Activated CD8-positive, alpha-beta memory T cell treated with anti-CD3 and anti-CD28 coated beads, Interleukin-2, amount 50 U/mL, for 1 hour (primary cell): ENCODE measurements around the gene HNRNPAB.
"Not testable (repeated sequence)": the region's sequence is repeated elsewhere in the genome, so short reads cannot be mapped to it uniquely, and the experiment has no call there.

ENCODE experiments used
- DNase-seq: peaks from one replicate; pipeline ENCODE4 v3.0.0-alpha.2; 2020; ENCODE audit errors: extremely low read depth

Gene HNRNPAB

DNA sequence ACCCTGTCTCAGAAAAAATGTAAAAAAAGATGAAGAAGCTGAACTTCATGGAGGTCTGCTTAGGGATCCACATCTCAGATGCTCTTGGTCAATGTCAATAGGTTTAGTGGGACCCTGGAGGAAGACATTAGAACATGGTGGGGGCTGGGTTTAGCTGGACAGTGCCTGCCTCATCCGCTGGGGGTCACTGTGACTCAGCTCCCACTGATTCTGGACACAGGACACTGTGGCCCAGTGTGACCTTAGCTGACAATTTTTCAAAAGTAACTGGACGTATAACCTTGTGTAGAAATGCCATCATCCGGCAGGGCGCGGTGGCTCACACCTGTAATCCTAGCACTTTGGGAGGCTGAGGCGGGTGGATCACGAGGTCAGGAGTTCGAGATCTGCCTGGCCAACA, 7.3 kb upstream of the HNRNPAB start:
- no peak for DNase-seq

DNA sequence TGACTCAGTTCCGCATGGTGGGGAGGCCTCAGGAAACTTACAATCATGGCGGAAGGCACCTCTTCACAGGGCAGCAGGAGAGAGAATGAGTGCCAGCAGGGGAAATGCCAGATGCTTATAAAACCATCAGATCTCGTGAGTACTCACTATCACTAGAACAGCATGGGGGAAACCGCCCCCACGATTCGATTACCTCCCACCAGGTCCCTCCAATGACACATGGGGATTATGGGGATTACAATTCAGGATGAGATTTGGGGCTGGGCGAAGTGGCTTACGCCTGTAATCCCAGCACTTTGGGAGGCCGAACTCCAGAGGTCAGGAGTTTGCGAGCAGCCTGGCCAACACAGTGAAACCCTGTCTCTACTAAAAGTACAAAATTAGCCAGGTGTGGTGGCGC, 6.2 kb upstream of the HNRNPAB start:
- not testable (repeated sequence) for DNase-seq

GRCh38 chr5:178198706-178199105, 5.6 kb upstream of the HNRNPAB start:
- DNase-seq: no peak

- DNase-seq: no peak
These were observed 4.5 kb upstream of the HNRNPAB start for GRCh38 chr5:178199581-178200434.

DNA sequence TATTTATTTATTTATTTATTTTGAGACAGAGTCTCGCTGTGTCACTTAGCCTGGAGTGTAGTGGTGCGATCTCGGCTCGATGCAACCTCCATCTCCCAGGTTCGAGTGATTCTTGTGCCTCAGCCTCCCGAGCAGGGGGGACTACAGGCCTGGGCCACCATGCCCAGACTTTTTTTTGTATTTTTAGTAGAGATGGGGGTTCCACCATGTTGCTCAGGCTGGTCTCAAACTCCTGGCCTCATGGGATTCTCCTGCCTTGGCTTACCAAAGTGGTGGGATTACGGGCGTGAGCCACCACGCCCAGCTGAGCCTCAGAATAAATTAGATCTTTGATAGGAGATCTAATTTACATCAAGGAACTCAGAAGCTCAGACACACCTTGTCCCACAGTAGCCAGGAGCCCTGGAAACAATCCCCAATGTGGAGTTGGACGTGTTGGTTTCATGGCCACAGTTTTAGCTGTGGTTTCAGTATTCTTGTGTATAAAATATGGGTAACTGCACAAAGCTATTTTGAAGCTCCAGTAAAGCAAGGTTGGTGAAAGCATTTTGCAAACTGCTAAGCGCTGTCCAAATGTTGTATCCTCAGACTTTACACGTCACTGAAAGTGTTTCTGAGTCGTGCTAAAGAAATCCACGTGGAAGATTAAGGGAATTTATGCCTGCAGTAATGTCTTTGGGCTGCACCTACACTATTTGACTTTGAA, 3.0 kb upstream of the HNRNPAB start:
- DNase-seq: no peak

- no peak for DNase-seq
These were observed 2.5 kb upstream of the HNRNPAB start for GRCh38 chr5:178201927-178202235.

- DNase-seq: no peak
These were observed 1.8 kb upstream of the HNRNPAB start for GRCh38 chr5:178202541-178202940.

DNA sequence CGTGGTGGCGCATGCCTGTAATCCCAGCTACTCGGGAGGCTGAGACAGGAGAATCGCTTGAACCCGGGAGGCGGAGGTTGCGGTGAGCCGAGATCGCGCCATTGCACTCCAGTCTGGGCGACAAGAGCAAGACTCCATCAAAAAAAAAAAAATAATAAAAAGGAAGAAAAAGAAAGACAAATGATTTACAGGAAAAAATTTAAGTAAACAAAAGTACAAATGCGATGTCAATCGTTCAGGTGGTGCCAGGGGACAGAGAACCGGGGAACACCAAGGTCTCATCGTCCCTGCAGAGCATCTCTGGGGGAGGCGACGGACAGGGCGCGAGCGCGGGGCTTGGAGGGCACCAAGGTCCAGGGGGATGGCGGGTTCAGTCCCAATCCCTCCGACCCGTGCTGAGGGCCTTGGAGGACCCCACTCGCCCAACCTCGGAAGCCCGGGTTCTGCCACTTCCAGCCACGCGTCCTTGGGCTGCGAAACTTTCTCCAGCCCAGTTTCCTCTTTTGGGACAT, 607 bp upstream of the HNRNPAB start:
- no peak for DNase-seq

GRCh38 chr5:178204935-178205748, 809 bp downstream of the HNRNPAB start:
- peak; percentile 25 for DNase-seq

- no peak for DNase-seq
These were observed 1.4 kb downstream of the HNRNPAB start for GRCh38 chr5:178205749-178206047.

DNA sequence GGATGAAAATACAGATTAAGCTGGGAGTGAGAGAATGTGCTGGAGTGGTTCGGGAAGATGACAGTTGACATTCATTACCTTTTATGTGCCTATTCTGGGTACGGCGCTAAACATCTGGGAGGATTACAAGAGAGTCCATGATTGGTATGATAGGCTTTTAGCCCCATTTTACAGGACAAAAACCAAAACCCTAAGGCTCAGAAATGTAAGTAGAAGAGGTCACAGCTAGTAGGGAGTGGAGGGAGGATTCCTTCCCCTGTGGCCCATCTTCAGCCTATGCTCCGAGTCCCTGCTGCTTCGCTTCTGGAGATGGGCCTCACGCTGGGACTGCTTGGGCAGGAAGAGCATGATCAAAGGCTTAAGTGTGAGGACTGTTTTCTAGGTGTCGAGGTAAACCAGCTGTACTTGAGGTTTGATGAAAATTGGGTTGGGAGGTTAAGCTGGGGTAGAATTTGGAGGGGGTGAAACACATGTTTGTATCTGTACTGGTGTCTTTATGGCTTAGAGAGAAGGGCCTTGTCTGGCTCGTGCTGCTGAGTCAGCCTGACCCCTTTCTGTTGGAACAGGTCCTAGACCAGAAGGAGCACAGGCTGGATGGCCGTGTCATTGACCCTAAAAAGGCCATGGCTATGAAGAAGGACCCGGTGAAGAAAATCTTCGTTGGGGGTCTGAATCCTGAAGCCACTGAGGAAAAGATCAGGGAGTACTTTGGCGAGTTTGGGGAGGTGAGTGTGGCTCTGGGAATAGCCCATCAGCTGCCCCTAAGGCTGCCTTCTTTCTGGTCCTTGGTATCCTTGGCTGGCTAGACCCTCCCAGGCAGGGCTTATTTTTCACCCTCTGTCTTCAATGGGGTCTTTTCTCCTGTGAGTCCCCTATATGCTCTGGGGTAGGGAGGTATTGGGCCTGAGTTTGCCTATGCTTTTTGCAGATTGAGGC, 2.1 kb downstream of the HNRNPAB start:
- DNase-seq: no peak

GRCh38 chr5:178207183-178207916, 3.0 kb downstream of the HNRNPAB start:
- DNase-seq: no peak

DNA sequence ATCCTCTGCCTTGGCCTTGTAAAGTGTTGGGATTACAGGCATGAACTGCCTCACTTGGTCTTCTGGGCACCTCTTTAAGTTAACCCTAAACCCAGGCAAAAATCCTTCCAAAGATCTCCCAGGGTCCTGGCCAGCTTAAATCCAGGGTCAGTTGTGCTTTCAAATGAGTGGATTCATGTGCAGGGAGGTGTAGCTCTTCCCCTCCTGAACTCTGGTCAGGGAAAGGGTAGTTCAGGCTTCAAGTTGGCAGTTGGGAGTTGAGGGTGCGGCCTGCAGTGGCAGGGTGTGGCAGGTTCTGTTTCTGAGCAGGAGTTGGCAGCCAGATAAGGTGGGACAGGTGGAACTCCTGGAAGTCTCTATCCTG, 3.6 kb downstream of the HNRNPAB start:
- DNase-seq: no peak

DNA sequence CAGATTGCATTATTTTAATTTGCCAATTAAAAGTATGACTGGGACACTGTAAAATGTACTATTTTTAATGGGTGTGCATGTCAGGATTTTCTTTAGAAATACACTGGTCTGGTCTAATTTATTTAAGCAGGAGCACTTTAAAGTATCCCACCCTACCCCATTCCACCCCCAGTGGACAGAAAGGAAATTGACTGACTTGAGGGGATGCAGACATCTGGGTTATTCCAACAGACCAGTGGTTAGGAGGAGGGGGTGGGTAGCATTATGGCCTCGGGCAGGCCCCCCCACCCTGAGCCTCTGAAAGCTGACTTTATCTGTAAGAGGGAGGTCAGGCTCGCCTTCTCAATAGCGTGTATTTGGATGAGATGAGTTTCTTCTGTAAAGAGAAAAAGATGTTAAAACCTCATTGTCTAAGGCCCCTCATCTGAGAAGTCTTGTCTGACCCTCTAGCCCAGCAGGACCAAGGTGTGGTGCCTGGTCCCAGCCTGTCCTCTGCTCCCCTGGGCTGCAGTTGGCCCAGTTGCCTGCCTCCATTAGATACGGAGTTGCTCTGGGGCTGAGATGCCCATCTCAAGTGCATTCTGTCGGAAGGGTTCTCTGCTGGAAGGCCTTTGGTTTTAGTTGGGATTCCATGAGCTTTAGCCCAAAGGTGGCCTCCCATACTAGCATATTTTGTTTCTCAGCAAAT, 4.4 kb downstream of the HNRNPAB start:
- DNase-seq: no peak

GRCh38 chr5:178209334-178210072, 5.2 kb downstream of the HNRNPAB start:
- no peak for DNase-seq

DNA sequence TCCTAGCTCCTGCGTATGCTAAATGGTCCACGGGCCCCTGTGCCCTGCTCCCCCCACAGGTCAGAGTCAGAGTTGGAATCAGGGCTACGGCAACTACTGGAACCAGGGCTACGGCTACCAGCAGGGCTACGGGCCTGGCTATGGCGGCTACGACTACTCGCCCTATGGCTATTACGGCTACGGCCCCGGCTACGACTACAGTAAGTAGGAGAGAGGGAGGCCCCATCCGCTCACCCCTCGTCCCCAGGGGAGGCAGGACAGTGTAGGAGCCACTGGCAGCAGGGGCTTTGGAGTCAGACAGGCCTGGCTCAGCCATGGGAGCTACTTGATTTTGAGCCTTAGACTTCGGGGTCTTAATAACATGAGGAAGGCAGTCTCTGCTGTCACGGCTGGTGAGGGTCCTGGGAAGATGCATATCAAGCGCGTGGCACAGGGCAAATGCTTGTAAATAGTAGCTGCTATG, 5.8 kb downstream of the HNRNPAB start:
- DNase-seq: no peak

GRCh38 chr5:178210686-178211085, 6.4 kb downstream of the HNRNPAB start:
- no peak for DNase-seq

DNA sequence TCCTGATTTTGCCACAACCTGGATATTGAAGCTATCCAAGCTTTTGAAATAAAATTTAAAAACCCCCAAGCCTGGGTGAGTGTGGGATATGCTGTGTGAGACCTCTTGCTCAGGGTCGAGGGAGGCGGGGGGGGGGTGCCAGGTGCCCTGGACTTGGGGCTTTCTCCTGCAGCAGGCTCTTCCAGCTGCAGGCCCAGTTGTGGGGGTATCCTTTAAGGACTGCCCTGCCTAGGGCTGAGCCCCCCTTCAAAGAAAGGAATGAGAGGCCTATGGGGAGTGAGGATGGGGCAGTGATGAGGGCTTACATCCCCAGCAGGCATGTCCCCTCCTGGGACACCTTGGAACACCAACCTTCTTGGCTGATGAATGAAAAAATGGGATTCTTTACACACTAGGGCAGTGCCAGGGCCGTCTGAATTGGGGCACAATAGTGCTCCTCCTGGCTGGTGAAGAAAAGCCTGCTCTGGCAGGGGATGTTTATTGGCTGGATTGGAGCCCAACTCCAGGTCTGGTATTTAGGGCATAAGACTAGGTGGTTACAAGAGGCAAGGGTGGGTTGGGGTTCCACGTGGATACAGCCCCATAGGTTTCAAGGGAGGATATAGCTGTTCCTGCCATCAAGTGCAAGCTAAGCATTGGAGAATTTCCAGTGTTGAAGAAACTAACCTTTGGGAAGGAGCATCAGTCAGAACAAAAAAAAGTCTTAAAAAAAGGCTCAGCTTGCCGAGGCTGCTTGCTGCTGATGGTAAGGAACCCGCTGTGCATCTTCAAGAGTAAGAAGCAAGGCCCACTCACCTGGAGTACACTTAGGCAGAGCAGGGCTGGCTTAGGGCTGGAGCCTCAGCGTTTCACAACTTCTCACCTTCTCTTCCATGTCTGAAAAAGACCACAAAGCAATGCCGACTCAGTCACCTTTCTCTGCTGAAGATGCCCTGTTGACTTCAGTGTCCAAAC, 7.0 kb downstream of the HNRNPAB start:
- no peak for DNase-seq
